ENCODE measurements around the gene TRMT44. TPM values are rescaled to one million over a fixed set of nuclear protein-coding genes. Genes with fewer than 3 reads are reported as not detected.

Gene TRMT44
- total RNA-seq, 1 donor = 21.7 TPM

- TF ChIP-seq CTCF (IDR thresholded peaks at IDR 0.05; ENCODE audit: extremely low read depth, low read depth, low read length) = no peak
- DNase-seq (ENCODE audit: insufficient read length, low spot score, missing footprints) = no peak
- Histone ChIP-seq H3K4me2 (ENCODE audit: insufficient read depth, low read length) (no peak overlapping the region), H3K9me3 (ENCODE audit: low read depth, low read length) (no peaks in the 10 kb centered on the region), H3K36me3 (ENCODE audit: insufficient read depth, low read length) (peaks cover 24% of the 10 kb centered on the region), H3K79me2 (ENCODE audit: insufficient read depth, low read length) (no peaks in the 10 kb centered on the region), H3K27ac (ENCODE audit: low read depth, low read length) (no peak overlapping the region), H3K27me3 (ENCODE audit: insufficient read depth, low read length) (no peaks in the 10 kb centered on the region), H3K4me1 (ENCODE audit: insufficient read depth, low read length) (peaks cover 28% of the 10 kb centered on the region), H4K20me1 (ENCODE audit: insufficient read depth, low read length) (peaks cover 21% of the 10 kb centered on the region), H2AFZ (ENCODE audit: low read length) (no peak overlapping the region), H3K4me3 (ENCODE audit: insufficient read depth, low read length) (no peak overlapping the region)
These were observed 43.7 kb upstream of the TRMT44 start for GRCh38 chr4:8396762-8397406.

GRCh38 chr4:8398347-8398746 lies 42.2 kb upstream of the TRMT44 start:
- H3K79me2 ChIP-seq (ENCODE audit: insufficient read depth, low read length) = no peaks in the 10 kb centered on the region
- peaks cover 14% of the 10 kb centered on the region for H3K4me1 ChIP-seq (ENCODE audit: insufficient read depth, low read length)
- no peak overlapping the region for H3K4me3 ChIP-seq (ENCODE audit: insufficient read depth, low read length)
- no peak for DNase-seq (ENCODE audit: insufficient read length, low spot score, missing footprints)
- no peak overlapping the region for H3K27ac ChIP-seq (ENCODE audit: low read depth, low read length)
- H3K4me2 ChIP-seq (ENCODE audit: insufficient read depth, low read length) = no peak overlapping the region
- H3K27me3 ChIP-seq (ENCODE audit: insufficient read depth, low read length) = no peaks in the 10 kb centered on the region
- peaks cover 29% of the 10 kb centered on the region for H3K36me3 ChIP-seq (ENCODE audit: insufficient read depth, low read length)
- H3K9me3 ChIP-seq (ENCODE audit: low read depth, low read length) = no peaks in the 10 kb centered on the region
- no peak for TF ChIP-seq CTCF (IDR thresholded peaks at IDR 0.05; ENCODE audit: extremely low read depth, low read depth, low read length)
- peaks cover 16% of the 10 kb centered on the region for H4K20me1 ChIP-seq (ENCODE audit: insufficient read depth, low read length)
- H2AFZ ChIP-seq (ENCODE audit: low read length) = no peak overlapping the region

DNA sequence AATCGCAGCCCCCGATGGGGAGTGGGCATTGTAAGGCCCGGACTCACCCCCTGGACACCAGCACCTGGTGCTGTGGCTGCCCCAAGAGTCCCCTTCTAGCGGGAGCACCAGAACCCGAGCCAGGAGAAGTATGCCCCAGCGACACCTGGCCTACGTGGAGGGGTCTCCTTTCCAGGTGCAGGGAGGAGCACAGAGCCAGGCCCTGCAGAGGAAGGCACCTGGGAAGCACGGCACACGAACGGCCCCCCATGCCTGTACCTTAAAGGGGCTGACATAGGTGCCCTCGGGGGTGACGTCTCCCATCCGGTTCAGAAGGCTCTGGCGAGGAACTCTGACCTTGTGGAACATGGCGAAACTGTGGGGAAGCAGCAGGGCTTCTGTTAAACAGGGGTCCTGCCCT lies 41.3 kb upstream of the TRMT44 start:
- DNase-seq (ENCODE audit: insufficient read length, low spot score, missing footprints) = peak; percentile 46
- Histone ChIP-seq H3K79me2 (ENCODE audit: insufficient read depth, low read length) (no peaks in the 10 kb centered on the region), H3K4me2 (ENCODE audit: insufficient read depth, low read length) (no peak overlapping the region), H3K36me3 (ENCODE audit: insufficient read depth, low read length) (peaks cover 27% of the 10 kb centered on the region), H3K4me1 (ENCODE audit: insufficient read depth, low read length) (peaks cover 5% of the 10 kb centered on the region), H3K9me3 (ENCODE audit: low read depth, low read length) (no peaks in the 10 kb centered on the region), H2AFZ (ENCODE audit: low read length) (no peak overlapping the region), H3K27ac (ENCODE audit: low read depth, low read length) (no peak overlapping the region), H3K27me3 (ENCODE audit: insufficient read depth, low read length) (no peaks in the 10 kb centered on the region), H3K4me3 (ENCODE audit: insufficient read depth, low read length) (no peak overlapping the region), H4K20me1 (ENCODE audit: insufficient read depth, low read length) (peaks cover 21% of the 10 kb centered on the region)
- TF ChIP-seq CTCF (IDR thresholded peaks at IDR 0.05; ENCODE audit: extremely low read depth, low read depth, low read length) = no peak

DNA sequence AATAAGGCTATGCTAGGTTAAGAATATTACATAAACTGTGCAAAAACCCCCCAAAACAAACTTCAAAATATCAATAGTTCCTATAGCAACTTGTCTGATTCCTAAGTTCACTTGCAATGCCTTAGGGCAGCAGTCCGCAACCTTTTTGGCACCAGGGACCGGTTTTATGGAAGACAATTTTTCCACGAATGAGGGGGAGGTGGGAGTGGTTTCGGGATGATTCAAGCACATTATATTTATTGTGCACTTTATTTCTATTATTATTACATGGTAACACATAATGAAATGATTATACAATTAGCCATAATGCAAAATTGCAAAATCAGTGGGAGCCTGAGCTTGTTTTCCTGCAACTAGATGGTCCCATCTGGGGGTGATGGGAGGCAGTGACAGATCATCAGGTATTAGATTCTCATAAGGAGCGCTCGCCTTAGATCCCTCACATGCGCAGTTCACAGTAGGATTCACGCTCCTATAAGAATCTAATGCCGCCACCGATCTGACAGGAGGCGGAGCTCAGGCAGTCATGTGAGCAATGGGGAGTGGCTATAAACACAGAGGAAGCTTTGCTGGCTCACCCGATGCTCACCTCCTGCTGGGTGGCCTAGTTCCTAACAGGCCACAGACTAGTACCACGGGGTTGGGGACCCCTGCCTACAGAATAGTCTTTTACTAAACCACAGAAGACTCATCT lies 39.8 kb upstream of the TRMT44 start:
- Histone ChIP-seq H3K79me2 (ENCODE audit: insufficient read depth, low read length) (no peaks in the 10 kb centered on the region), H4K20me1 (ENCODE audit: insufficient read depth, low read length) (peaks cover 15% of the 10 kb centered on the region), H3K36me3 (ENCODE audit: insufficient read depth, low read length) (peaks cover 26% of the 10 kb centered on the region), H2AFZ (ENCODE audit: low read length) (no peak overlapping the region), H3K27me3 (ENCODE audit: insufficient read depth, low read length) (no peaks in the 10 kb centered on the region), H3K4me2 (ENCODE audit: insufficient read depth, low read length) (no peak overlapping the region), H3K27ac (ENCODE audit: low read depth, low read length) (no peak overlapping the region), H3K4me1 (ENCODE audit: insufficient read depth, low read length) (no peaks in the 10 kb centered on the region), H3K9me3 (ENCODE audit: low read depth, low read length) (no peaks in the 10 kb centered on the region), H3K4me3 (ENCODE audit: insufficient read depth, low read length) (no peak overlapping the region)
- TF ChIP-seq CTCF (IDR thresholded peaks at IDR 0.05; ENCODE audit: extremely low read depth, low read depth, low read length) = no peak
- DNase-seq (ENCODE audit: insufficient read length, low spot score, missing footprints) = no peak
